ENCODE results near the gene CORO2A.

- no peak for TF ChIP-seq CTCF (IDR thresholded peaks at IDR 0.05)
- TF ChIP-seq EZH2 (IDR thresholded peaks at IDR 0.05) = no peak
These were observed 21.1 kb downstream of the CORO2A start for GRCh38 chr9:98171176-98171925.

Data from neural progenitor cell (in vitro differentiated cells).